SW480 (cell line): ENCODE measurements around the gene CCDC148.
"Not testable (repeated sequence)": the region's sequence is repeated elsewhere in the genome, so short reads cannot be mapped to it uniquely, and the experiment has no call there.

Experiments used
- DNase-seq: peaks from one replicate; pipeline ENCODE4 v3.0.0-alpha.2; 2016; ENCODE audit warnings: low spot score

CCDC148 gene

GRCh38 chr2:158290225-158290624 lies 166.3 kb downstream of the CCDC148 start:
- DNase-seq: no peak

- no peak for DNase-seq
These were observed 179.7 kb downstream of the CCDC148 start for GRCh38 chr2:158276619-158277471.

- DNase-seq: no peak
These were observed 182.8 kb downstream of the CCDC148 start for GRCh38 chr2:158273791-158274190.

GRCh38 chr2:158270536-158270935 lies 186.0 kb downstream of the CCDC148 start:
- DNase-seq: no peak

DNA sequence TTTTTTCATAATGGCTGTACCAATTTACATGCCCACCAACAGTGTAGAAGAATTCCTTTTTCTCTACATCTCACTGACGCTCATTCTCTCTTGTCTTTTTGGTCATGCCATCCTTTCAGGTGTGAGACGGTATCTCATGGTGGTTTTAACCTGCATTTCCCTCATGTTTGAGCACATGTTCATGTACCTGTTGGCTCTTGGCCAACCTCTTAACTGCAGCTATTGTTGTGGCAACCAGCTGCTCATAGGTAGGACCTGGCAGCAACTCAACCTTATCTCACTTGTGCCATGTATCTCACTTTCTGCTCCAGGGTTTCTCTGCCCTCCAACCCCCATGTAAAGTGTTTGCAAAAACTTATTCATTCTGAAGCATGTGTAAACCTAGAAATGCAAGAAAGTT lies 187.4 kb downstream of the CCDC148 start:
- DNase-seq: no peak

DNA sequence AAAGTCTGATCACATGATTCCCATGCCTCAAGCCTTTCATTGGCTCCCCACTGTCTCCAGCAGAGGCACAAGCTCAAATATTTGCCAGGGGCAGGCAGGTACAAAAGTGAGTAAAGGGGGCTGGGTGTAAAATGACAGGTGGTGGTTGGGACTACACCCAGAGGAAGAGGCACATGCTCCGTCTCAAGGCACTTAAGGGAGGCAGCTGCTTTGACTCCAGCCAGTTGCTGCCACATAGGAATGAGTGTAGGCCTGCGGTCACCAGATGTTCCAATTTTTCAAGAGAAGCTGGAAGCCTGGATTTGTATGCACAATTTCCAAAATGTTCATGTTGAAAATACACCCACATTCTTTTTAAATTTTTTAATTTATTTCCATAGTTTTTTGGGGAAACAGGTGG lies 190.4 kb downstream of the CCDC148 start:
- DNase-seq: no peak

- no peak for DNase-seq
These were observed 201.3 kb downstream of the CCDC148 start for GRCh38 chr2:158255257-158255656.

GRCh38 chr2:158253170-158253569 lies 203.4 kb downstream of the CCDC148 start:
- no peak for DNase-seq

- DNase-seq: no peak
These were observed 205.2 kb downstream of the CCDC148 start for GRCh38 chr2:158251356-158251755.

GRCh38 chr2:158243392-158243791 lies 213.2 kb downstream of the CCDC148 start:
- DNase-seq: no peak

- DNase-seq: no peak
These were observed 214.3 kb downstream of the CCDC148 start for GRCh38 chr2:158242280-158242679.

GRCh38 chr2:158240975-158241374 lies 215.6 kb downstream of the CCDC148 start:
- DNase-seq: no peak

GRCh38 chr2:158239271-158239670 lies 217.3 kb downstream of the CCDC148 start:
- no peak for DNase-seq

GRCh38 chr2:158234497-158234896 lies 222.1 kb downstream of the CCDC148 start:
- DNase-seq: no peak

- peak; percentile 88 for DNase-seq
These were observed 224.1 kb downstream of the CCDC148 start for GRCh38 chr2:158232476-158232875.

- DNase-seq: no peak
These were observed 227.5 kb downstream of the CCDC148 start for GRCh38 chr2:158228943-158229508.

DNA sequence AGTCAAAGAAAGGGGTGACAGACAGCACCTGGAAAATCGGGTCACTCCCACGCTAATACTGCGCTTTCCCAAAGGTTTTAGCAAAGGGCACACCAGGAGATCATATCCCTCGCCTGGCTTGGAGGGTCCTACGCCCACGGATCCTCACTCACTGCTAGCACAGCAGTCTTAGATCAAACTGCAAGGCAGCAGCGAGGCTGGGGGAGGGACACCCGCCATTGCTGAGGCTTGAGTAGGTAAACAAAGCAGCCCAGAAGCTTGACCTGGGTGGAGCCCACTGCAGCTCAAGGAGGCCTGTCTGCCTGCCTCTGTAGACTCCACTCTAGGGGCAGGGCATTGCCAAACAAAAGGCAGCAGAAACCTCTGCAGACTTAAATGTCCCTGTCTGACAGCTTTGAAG lies 233.5 kb downstream of the CCDC148 start:
- DNase-seq: not testable (repeated sequence)

DNA sequence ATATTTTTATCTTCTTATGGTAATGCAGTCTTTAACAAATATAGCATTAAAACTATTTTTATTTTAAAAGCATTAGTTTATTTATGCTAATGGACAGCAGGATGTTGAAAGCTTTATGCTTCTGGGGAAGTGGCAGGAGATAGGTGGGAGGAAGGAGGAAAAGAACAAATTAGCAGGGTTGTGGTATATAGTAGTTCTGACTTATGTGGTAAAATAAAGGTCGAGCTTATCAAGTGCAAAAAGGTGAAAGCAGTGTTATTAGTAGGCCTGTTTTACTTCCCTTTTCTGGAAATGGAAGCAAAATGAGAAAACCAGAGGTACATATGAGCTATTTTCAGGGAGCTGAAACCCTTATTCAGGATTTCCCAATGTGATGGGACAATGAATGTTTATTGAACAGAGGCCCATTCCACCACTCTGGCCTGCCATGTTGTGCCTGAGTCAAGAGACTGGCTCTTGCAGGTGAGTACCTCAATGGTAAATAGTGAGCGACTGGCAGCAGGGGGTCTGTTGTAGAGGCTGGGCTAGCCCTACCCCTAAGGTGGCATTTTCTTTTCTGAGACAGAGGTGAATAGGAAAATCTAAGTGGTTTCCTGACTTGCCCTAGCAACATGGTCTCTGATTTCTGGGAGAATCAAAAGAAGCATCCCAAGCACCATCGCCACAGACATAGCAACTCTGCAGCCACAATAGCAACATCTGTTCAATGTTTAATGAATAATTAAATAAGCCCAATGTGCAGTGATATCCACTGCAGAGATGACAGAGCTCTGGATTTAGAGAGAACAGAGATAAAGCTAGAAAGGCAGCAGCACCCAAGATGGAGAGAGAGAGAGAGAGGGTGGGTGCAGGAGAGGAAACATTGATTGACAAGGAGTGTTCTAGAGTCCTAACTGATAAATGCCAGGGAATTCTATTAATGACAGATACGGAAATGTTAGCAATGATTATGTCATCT lies 235.2 kb downstream of the CCDC148 start:
- DNase-seq: no peak

DNA sequence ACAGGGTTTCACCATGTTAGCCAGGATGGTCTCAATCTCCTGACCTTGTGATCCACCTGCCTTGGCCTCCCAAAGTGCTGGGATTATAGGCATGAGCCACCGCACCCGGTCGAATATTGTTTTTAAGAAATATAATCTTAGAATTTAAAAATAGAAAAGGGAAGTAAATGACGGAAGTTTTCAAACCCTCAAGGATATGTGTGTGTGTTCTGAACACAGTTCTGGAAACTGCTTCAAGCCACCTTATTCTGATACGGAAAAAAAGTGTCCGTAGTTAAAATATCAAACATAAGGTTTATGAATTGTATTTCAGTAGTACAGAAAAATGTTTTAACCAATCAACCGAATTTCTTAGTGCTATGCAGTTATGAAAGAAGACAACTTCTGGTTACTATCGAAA lies 239.0 kb downstream of the CCDC148 start:
- no peak for DNase-seq

- DNase-seq: peak; percentile 48
These were observed 242.1 kb downstream of the CCDC148 start for GRCh38 chr2:158214431-158214830.

DNA sequence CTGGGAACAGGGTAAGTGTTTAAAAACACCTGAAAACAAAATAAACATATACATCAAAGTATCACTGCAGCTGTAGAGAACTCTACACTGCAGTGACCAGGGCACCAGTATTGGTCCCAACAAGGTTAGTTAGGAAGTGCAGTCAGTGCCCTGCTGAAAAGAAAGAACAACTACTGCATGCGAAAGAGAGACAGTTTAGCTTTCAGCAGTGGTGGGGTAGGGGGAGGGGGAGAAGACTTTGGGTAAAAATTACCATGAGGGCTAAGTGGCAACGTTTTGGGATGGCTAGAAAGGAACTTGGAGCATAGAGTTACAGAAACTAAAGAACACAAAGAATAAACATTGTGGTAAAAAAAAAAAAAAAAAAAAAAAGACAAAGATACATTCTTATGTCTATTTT lies 242.8 kb downstream of the CCDC148 start:
- DNase-seq: no peak

GRCh38 chr2:158212301-158212700 lies 244.3 kb downstream of the CCDC148 start:
- DNase-seq: no peak

GRCh38 chr2:158211502-158211901 lies 245.1 kb downstream of the CCDC148 start:
- DNase-seq: no peak
